Activated CD8-positive, alpha-beta memory T cell treated with anti-CD3 and anti-CD28 coated beads, Interleukin-2, amount 10 ng/mL, durations not matched to agents 7 days and 5 days (primary cell): ENCODE measurements around the gene TRABD2B. TPM values are rescaled to one million over a fixed set of nuclear protein-coding genes. Genes with fewer than 3 reads are reported as not detected.

ENCODE experiments used
- ATAC-seq: fragments of 150-1000 bp; cut with Tn5 transposase; one replicate; pipeline ENCODE4 v1.10.0; 2021; ENCODE audit warnings: moderate library complexity
- CTCF ChIA-PET: fragments of 350-600 bp; sonication (Branson Sonifier 250); formaldehyde crosslinking; loops from one replicate; lab custom pipeline; 2021; ENCODE audit warnings: antibody characterized with exemption; lab: Charles Lee
- DNase-seq: peaks from one replicate; pipeline ENCODE4 v3.0.0-alpha.2; 2020
- H3K27ac Mint-ChIP-seq: one replicate; pipeline ENCODE4 v1.8.0; 2021; ENCODE audit warnings: mild to moderate bottlenecking, mixed read lengths
- H3K27me3 Mint-ChIP-seq: one replicate; pipeline ENCODE4 v1.8.0; 2021; ENCODE audit warnings: mixed read lengths
- H3K36me3 Mint-ChIP-seq: one replicate; pipeline ENCODE4 v1.8.0; 2021; ENCODE audit warnings: mild to moderate bottlenecking, mixed read lengths
- H3K4me1 Mint-ChIP-seq: one replicate; pipeline ENCODE4 v1.8.0; 2021; ENCODE audit warnings: mixed read lengths
- H3K4me3 Mint-ChIP-seq: one replicate; pipeline ENCODE4 v1.8.0; 2021; ENCODE audit warnings: mild to moderate bottlenecking, moderate library complexity, mixed read lengths
- H3K9me3 Mint-ChIP-seq: one replicate; pipeline ENCODE4 v1.8.0; 2022; ENCODE audit warnings: low read depth, mixed read lengths
- total RNA-seq, 2 experiments: library from RNA; stranded (reverse); gene quantifications; one replicate each; pipeline ENCODE4 v1.2.3, GENCODE V29; 2021

Gene TRABD2B
- total RNA-seq, 2 experiments from 2014 or later: not detected

DNA sequence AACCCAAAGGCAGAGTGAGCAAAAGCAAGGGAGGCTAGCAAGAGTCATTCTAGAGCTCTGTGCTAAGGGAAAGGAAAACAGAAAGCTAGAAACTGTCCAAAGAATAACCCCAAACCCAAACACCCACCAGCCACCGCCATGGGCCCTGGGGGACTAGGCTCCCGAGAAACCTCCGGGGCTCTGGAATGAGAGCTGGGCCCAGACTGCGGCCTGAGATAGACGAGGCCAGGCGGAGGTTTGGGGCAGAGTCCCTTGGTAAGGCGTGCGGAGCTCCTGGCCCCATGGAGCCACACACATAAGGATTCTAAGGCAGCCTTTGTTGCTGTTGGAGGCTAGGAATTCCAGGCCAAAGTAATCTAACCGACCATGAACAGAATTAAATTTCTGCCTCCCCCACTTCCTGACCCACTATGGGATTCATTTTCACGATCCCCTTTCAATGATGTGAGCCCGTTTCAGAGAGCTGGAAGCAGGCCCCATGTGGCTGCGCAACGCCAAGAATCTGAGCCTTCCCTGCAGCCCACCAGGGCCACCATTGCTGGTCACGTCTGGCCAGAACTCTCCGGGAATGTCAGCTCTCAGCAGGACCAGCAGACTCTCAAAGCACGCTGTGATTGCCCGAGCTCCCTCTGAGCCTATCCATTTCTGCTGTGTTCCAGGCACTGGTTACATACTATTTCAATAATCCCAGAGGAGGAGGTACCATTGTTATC, 145.0 kb downstream of the TRABD2B start:
- no peaks in the 10 kb centered on the region for H3K4me1 Mint-ChIP-seq
- no peak overlapping the region for H3K27ac Mint-ChIP-seq
- no peak overlapping the region for H3K4me3 Mint-ChIP-seq
- DNase-seq (no peak), ATAC-seq (no peak)
- no peaks in the 10 kb centered on the region for H3K9me3 Mint-ChIP-seq
- H3K27me3 Mint-ChIP-seq: no peaks in the 10 kb centered on the region
- CTCF ChIA-PET: no interaction called here
- no peaks in the 10 kb centered on the region for H3K36me3 Mint-ChIP-seq

DNA sequence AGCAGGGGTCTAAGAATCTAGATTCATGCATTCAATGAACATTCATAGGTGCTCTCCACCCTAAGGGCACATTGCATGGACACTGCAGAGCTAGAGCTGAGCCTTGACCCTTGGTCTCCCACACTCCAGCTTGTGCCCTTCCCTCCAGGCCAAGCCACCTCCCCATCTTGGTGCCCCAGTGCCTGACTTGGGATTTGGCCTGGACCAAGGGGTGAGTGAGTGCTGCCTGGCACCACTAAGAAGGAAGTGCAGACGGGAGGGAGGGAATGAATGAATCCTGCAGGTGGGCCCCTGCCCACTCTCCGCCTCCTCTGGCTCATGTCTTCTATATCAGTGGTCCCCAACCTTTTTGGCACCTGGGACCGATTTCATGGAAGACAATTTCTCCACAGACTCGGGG, 146.7 kb downstream of the TRABD2B start:
- CTCF ChIA-PET: no interaction called here
- Mint-ChIP-seq H3K4me3 (no peak overlapping the region), H3K4me1 (no peaks in the 10 kb centered on the region), H3K27me3 (peaks cover 2% of the 10 kb centered on the region), H3K9me3 (no peaks in the 10 kb centered on the region), H3K27ac (no peak overlapping the region), H3K36me3 (no peaks in the 10 kb centered on the region)
- ATAC-seq: no peak
- DNase-seq: no peak

DNA sequence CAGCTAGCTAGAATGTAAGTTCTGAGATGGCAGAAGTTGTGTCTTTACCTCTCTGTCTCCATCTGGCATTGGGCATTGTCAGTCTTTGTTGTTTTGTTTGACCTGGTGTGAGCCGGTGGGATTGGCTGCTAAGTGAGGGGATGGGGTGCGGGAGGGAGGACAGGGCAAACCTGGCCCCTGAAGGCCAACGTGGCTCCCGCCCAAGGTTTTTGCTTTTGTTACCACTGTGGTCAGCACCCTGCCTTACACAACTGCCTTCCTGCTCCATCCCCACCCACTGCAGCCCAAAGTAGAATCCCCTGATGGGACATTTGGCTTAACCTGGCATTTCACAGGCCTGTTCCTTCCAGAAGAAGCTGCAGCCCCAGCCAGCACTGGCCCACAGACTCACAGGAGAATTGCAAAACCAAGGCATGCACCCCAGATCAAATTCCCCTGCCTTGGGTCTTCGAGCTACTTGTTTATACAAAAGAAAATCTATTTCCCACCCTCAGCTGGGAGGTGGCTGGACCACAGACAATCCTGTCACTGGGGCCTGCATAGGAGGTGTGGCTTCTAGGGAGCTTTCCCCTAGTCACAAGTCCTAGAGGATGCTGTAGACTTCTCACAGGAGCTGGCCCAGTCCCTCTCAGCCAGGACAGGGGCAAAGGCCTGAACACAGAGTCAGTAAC, 147.5 kb downstream of the TRABD2B start:
- no peak overlapping the region for H3K27ac Mint-ChIP-seq
- CTCF ChIA-PET: no interaction called here
- H3K4me1 Mint-ChIP-seq: no peaks in the 10 kb centered on the region
- H3K36me3 Mint-ChIP-seq: no peaks in the 10 kb centered on the region
- ATAC-seq (no peak), DNase-seq (no peak)
- no peak overlapping the region for H3K4me3 Mint-ChIP-seq
- H3K9me3 Mint-ChIP-seq: no peaks in the 10 kb centered on the region
- peaks cover 5% of the 10 kb centered on the region for H3K27me3 Mint-ChIP-seq

DNA sequence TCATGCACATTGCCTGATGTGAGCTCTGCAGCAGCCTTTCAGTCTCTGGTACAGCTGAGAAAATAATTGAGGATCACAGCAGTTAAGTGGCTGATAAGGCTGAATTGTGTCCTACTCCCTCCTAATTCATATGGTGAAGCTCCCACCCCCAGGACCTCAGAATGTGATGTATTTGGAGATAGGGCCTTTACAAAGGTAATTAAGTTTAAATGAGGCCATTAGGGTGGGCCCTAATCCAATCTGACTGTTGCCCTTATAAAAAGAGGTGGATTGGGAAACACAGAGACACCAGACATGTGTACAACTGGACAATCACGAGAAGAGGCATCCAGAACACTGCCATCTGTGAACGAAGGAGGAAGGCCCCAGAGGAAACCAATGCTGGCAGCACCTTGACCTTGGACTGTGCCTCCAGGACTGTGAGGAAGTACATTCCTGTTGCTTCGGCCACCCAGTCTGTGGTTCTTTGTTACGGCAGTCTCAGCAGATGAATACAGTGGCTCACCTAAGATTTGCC, 148.1 kb downstream of the TRABD2B start:
- Mint-ChIP-seq H3K4me1 (no peaks in the 10 kb centered on the region), H3K9me3 (no peaks in the 10 kb centered on the region), H3K27me3 (peaks cover 9% of the 10 kb centered on the region), H3K4me3 (no peak overlapping the region), H3K27ac (no peak overlapping the region), H3K36me3 (no peaks in the 10 kb centered on the region)
- DNase-seq: no peak
- no peak for ATAC-seq
- CTCF ChIA-PET: no interaction called here

DNA sequence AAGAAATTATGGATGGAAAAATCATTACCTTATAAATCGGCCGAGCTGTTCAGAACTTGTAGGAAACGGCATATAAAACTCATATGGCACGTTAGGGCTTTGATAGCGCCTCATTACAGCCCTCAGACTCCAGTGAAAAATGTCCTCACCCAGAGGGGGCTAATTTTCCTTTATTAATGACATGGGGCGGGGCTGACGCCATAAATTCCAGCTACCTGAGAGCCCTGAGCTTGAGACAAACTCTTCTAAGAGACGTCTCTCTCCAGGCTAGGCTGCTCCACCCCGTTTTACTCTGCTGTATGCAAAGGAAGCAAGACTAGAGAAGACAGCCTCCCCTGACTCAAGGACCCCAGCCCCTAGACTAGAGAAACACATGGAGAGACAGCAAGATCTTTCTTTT, 149.4 kb downstream of the TRABD2B start:
- Mint-ChIP-seq H3K27ac (no peak overlapping the region), H3K9me3 (no peaks in the 10 kb centered on the region), H3K27me3 (peaks cover 18% of the 10 kb centered on the region), H3K4me3 (no peak overlapping the region), H3K4me1 (no peaks in the 10 kb centered on the region), H3K36me3 (no peaks in the 10 kb centered on the region)
- DNase-seq: no peak
- no peak for ATAC-seq
- CTCF ChIA-PET: interaction anchor here (1.1 kb wide), 1 partner anchor 13 kb away, joined by 3 read pairs; no protein-coding TSS in a partner anchor

DNA sequence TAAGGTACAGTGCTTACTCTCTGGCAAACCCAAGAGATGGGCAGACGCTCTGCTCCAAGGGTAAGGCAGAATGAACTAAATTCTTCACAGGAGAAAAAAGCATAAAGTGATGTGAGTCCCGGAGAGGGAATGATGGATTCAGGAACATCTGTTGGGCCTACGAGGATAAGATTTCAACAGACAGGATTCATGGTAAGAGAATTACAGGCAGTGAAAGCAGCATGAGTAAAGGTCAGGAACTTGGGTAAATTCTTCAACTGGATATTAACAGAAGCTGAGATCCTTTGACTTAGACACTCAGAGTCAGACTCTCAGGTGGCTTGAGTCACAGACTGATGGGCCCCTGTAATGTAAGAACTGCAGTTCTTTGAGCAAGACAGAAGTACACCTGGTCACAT, 152.6 kb downstream of the TRABD2B start:
- DNase-seq: no peak
- H3K4me1 Mint-ChIP-seq: no peaks in the 10 kb centered on the region
- no peaks in the 10 kb centered on the region for H3K36me3 Mint-ChIP-seq
- H3K27me3 Mint-ChIP-seq: peaks cover 23% of the 10 kb centered on the region
- no peak for ATAC-seq
- H3K9me3 Mint-ChIP-seq: no peaks in the 10 kb centered on the region
- no peak overlapping the region for H3K4me3 Mint-ChIP-seq
- no peak overlapping the region for H3K27ac Mint-ChIP-seq
- CTCF ChIA-PET: no interaction called here

DNA sequence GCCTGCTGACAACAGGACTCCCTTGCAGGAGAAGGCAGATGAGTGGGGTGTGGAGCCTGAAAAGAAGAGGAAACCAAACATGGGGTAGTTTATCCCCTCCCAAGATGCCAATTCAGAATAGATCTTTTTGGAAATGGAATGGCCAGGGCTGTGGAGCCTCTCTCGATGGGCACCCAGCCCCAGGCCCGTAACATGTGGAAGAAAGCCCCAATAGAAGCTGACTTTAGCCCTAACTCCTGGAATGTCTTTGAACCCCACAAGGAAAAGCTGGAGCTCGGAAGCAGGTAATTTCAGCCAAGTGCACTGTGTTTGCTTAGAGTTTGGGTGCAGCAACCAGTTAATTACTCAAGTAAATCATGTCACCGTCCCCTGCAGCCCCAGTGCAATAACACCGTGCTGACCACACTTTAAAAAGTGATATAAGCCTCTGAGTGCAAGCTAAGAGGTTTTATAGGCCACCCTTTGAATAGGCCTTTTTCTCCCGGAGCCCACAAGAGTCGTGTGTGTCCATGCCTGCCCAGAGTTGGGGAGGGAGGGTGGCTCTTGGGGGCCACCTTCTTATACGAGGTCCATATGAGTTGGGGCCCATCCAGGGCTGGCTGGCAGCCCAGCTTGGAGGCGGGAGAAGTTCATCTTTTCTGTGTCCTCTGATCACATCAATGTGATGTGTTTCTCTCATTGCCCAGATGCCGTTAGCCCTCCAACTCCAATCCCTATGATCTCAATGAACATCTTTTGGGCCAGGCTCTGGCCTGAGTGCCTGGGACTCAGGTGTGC, 153.2 kb downstream of the TRABD2B start:
- Mint-ChIP-seq H3K4me1 (no peaks in the 10 kb centered on the region), H3K27ac (no peak overlapping the region), H3K27me3 (peaks cover 23% of the 10 kb centered on the region), H3K9me3 (no peaks in the 10 kb centered on the region), H3K36me3 (no peaks in the 10 kb centered on the region), H3K4me3 (no peak overlapping the region)
- CTCF ChIA-PET: no interaction called here
- ATAC-seq: no peak
- DNase-seq: no peak

DNA sequence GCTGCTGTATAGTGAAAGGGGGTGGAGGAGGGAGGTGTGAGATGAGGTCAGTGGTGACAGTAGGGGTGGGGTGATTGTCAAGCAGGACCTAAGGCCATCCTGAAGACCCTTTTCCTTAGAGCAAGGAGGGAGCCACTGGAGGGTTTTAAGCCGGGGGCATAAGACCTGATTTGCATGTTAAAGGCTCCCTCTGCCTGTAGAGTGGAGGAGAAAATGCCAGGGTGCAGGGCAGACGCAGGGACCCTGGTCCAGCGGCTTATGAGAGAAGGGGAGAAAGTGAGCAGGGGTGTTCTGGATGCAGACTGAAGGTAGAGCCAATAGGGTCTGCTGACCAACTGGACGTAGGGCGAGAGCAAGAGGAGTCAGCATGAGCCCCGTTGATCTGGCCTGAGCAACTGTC, 154.1 kb downstream of the TRABD2B start:
- H3K27me3 Mint-ChIP-seq: peaks cover 23% of the 10 kb centered on the region
- no peak overlapping the region for H3K27ac Mint-ChIP-seq
- H3K4me1 Mint-ChIP-seq: no peaks in the 10 kb centered on the region
- DNase-seq (no peak), ATAC-seq (no peak)
- H3K9me3 Mint-ChIP-seq: no peaks in the 10 kb centered on the region
- H3K36me3 Mint-ChIP-seq: no peaks in the 10 kb centered on the region
- H3K4me3 Mint-ChIP-seq: no peak overlapping the region
- CTCF ChIA-PET: no interaction called here

DNA sequence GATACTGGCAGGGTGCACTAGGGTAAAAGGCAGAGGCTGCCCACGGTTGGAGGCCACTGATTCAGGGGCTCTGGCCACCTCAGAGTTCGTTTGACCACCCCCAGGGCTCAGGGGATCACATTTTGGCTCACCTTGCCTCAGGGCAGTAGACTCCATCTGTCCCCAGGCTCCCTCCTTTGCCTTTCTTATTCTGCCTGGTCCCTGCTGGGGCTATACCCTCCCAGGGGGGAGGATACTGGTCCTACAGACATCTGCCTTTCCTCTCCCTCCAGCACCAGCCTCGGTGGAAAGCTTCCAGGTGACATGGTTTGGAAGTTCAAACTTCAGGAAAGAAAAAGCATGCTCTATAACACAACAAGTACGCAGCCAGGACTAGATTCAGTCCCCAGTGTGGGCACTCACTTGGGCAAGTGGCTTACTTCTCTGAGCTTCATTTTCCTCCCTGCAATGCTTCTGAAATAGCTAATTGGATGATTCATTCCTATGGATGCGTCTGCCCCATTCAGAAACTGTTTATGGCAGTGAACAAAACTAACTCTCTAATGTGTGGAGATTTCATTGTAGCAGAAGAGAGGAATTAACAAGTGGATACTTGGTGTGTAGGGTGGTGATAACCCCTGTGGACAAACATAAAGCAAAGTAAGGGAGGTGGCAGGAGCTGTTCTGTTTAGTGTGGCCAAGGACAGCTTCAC, 154.8 kb downstream of the TRABD2B start:
- no peaks in the 10 kb centered on the region for H3K4me1 Mint-ChIP-seq
- H3K36me3 Mint-ChIP-seq: no peaks in the 10 kb centered on the region
- no peaks in the 10 kb centered on the region for H3K9me3 Mint-ChIP-seq
- H3K27ac Mint-ChIP-seq: no peak overlapping the region
- ATAC-seq (no peak), DNase-seq (no peak)
- no peak overlapping the region for H3K4me3 Mint-ChIP-seq
- peaks cover 23% of the 10 kb centered on the region for H3K27me3 Mint-ChIP-seq
- CTCF ChIA-PET: no interaction called here

DNA sequence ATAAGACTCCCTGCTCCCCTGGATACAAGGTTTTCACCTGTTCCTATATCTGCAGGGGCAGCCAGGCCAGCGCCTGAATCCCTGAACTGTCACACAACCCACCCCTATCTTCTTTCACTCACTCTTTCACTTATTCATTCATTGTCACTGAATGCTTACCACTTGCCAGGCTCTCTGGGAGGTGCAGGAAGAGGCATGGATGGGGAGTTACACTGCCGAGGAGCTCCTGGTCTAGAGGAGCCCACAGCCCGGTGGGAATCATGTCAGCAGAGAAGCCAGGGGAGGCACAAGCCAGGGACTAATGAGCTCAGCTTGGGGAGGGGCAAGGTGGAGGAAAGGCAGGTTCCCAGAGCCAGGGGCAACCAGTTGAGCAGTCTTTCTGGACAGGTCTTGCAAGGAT, 155.8 kb downstream of the TRABD2B start:
- ATAC-seq (no peak), DNase-seq (no peak)
- CTCF ChIA-PET: no interaction called here
- Mint-ChIP-seq H3K27ac (no peak overlapping the region), H3K36me3 (no peaks in the 10 kb centered on the region), H3K4me3 (no peak overlapping the region), H3K4me1 (no peaks in the 10 kb centered on the region), H3K27me3 (peaks cover 22% of the 10 kb centered on the region), H3K9me3 (no peaks in the 10 kb centered on the region)

DNA sequence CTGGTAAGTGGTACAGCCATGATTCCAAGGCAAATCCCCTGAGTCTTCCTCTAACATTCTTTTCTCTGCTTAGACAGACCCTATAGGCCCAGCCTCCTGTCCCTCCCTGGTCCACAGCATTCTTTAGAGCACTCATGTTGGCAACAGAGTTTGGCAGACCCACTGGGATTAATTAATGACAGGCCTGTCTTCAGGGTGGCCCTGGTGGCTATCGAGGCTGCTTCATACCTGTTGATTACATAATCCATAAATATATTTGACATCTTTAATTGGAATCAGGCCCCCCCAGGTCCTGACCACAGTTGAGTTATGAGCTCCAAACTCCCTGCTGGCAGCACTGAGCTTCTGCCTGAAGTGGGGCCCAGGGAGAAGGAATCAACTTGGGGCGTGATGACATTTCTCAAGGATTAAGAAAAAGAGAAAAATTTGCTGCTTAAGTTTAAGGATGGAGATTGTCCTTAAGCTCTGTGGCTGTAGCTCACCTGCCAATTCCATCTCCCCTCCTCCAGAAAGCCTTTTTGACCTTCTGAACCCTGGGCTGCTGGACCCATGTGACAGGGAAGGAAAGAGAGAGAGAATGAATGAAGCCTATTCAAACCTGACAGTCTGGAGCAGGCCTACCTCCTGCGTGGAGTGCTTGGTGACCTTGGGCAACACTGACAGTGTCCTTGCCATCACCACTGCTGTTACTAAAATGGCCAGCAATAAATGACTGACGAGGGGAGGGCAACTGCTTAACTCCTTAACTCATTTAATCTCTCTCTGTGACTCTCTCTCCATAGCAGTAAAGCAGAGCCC, 156.6 kb downstream of the TRABD2B start:
- no peak for DNase-seq
- no peaks in the 10 kb centered on the region for H3K4me1 Mint-ChIP-seq
- H3K36me3 Mint-ChIP-seq: no peaks in the 10 kb centered on the region
- no peak for ATAC-seq
- H3K9me3 Mint-ChIP-seq: peaks cover under 1% of the 10 kb centered on the region
- CTCF ChIA-PET: no interaction called here
- H3K27me3 Mint-ChIP-seq: peaks cover 21% of the 10 kb centered on the region
- H3K4me3 Mint-ChIP-seq: no peak overlapping the region
- H3K27ac Mint-ChIP-seq: no peak overlapping the region

DNA sequence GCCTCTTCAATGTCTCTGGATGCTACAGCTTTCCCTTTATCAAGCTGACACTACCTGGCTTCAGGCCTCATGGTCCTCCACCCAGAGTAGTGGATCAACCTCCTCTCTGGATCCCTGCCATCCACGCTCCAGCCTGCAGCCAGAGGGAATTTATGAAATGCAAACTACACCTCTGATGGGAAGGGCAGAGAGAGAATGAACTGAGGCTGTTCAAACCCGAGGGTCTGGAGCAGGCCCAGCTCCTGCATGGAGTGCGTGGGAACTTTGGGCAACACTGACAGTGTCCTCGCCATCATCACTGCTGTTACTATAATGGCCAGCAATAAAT, 157.8 kb downstream of the TRABD2B start:
- H3K36me3 Mint-ChIP-seq: no peaks in the 10 kb centered on the region
- no peak for ATAC-seq
- no peaks in the 10 kb centered on the region for H3K4me1 Mint-ChIP-seq
- H3K9me3 Mint-ChIP-seq: peaks cover 5% of the 10 kb centered on the region
- H3K27ac Mint-ChIP-seq: no peak overlapping the region
- peaks cover 21% of the 10 kb centered on the region for H3K27me3 Mint-ChIP-seq
- DNase-seq: no peak
- CTCF ChIA-PET: no interaction called here
- no peak overlapping the region for H3K4me3 Mint-ChIP-seq
